Ramos (cell line): ENCODE results near the gene OSM.

Source experiments
- in situ Hi-C: fragments of 300-500 bp; cut with MboI; formaldehyde crosslinking; loops from one replicate; pipeline ENCODE4 v1.14.3; 2022; ENCODE audit warnings: low sequenced_read_pairs; ENCODE audit not compliant: unreplicated experiment

OSM gene

DNA sequence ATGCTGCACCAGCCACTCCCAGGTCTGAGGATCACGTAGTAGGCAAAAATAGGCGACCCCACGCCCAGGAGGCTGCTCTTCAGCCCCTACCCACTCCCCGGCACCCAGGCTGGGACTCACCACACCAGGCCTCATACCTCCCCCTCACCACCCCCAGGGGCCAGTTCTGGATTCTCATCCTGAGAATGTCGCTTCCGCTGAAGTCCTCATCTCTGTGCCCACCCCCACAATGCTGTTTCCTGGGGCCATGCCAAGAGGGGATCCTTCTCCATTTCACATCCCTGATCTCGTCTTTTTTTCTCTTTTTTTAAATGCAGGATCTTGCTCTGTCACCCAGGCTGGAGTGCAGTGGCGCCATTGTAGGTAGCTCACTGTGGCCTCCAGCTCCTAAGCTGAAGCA is 1.7 kb upstream of the OSM start:
- in situ Hi-C loops = no loop called here

DNA sequence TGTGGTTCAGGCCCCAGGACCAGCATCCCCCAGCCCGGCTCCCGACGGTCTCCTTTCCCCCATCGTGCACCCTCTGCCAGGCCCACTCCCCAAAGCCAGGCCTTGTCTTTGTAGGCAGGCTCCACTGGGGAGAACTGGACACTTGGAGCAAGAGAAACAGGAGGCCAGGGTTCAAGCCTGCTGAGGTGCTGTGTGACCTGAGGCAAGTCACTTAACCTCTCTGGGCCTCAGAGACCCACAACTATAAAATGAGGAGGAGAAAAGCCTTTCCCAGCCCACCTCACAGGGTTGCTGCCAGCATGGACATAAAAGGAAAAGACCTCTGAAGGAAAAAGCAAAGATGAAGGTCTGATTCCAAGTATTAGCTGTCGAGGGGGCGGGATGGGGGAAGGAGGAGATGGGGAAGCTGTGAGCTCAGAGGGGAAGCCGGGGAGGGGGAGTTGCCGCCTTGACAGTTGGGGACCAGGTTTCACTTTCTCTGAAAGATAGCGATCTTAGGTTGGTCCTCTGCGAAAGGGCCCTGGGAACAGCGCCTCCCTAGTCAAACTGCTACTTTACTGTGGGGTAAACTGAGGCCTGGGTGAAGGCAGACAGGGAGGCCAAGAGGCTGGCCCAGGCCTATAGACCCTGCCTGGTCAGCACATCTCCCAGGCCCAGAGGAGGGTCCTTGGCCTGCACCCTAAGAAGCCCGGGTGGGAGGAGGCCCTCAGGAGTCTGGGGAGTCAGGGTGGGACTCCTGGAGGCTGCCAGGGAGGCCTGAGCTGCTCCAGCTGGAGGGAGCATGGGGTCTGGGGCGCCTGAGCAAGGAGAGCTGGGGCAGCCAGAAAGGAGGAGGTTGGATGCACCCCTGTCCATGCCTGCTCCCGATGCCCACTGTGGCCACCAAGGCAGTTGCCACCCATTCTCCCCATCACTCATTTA is 991 bp upstream of the OSM start:
- in situ Hi-C loops = no loop called here

DNA sequence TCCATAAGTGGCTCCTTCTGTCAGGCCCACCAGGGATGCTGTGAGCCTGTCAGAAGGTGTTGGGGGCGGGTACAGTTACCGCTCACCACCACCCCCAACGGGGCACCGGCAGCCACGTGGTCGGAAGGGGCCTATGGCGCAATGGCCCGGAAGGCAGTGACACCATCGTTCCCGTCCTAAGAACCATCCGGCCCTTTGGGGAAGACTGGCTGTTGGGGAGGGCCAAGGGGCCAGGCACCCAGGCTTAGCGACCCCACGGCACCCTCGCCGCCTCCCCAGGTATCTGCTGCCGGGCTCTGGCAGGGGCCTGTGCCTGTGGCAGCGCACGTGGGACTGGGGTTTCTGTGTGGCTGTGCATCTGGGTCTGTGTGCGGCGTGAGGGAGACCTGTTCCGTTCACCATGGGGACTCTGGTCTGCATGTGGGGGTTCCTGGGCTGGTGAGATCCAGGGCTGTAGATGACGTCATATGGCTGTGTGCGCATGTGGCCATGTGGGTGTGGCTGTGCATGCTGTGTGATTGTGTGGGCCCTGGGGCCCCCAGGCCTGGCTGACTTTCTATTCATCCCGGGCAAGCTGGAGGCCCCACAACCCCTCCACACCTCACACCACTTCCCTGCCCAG is 717 bp downstream of the OSM start:
- in situ Hi-C loops = no loop called here

DNA sequence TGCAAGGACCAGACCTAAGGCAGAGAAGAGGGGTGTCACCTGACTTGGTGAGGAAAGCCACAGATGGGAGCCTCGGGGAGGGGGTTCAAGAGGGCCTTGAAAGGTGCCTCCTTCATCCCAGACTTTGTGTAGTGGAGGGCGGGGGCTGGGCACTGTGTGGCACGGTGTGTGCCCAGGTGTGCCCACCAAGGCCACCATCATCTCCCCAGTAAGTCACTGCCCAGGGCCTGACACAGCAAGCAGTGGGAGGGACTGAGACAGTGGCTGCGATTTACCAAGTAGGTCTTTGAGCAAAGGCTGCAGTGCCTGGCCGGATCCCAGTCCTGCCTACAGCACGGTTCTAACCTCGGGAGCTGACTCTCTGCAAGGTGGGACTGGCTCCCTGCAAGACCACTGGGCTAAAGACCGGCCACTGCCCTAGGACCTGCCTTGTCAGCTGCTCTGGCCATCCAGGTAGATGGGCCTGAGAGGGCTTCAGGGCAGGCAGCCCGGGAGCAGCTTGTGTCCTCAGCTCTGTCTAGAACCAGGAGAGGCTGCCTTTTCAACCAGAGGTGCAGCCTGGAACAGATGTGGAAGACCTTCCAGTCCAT is 1.4 kb downstream of the OSM start:
- in situ Hi-C loops = no loop called here

DNA sequence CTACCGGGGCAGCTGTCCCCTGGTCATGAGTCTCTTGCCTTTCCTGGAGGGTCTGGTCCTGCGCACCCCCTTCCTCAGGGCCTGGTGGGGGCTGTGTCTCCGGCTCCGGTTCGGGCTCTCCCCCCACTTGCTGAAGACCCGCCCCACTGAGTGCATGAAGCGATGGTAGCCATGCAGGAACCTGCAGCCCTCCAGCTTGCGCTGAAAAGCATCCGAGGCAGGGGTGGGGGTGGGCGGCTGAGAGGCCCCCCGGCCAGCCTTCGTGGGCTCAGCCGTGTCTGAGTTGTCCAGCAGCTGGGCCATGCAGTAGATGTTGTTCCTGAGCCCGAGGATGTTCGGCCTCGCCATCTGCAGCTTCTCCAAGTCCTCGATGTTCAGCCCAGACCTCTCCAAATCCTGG is 2.8 kb downstream of the OSM start:
- in situ Hi-C loops = no loop called here

DNA sequence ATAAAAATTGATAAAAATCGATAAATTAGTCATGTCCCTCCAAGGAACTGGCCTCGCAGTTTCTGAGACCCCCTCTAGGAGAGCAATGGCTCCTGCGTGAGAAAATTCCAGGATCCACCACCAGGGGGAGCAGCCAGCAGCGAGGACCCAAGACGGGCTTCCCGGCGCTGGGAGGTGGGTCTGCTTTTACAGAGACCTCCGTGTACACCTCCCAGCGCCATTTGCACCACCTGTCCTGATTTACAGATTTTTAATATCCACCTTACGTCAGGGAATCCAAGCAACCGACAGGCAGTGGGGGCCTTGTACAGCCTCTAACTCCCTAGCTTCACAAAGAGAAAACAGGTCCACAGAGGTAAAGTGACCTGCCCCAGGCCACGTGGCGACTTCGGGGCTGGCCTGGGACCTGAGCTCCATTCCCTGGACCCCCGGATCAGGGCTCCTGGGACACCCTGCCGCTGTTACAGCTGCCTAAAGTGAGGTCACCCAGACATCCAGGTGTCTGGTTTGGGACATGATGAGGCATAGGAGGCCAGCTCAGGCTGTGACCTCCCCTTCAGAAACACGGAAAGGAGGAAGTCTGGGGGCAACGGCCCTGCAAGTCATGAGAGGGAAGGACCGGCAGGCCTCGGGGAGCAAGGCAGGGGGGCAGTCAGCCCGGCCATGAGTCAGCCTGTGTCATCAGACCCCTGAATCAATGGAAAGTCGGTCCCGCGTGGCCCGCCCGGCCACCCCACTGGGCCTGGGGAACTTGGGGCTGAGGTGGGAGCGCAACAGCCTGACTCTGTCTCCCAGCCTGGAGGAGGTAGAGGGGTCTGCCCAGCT is 3.5 kb downstream of the OSM start:
- in situ Hi-C loops = no loop called here

DNA sequence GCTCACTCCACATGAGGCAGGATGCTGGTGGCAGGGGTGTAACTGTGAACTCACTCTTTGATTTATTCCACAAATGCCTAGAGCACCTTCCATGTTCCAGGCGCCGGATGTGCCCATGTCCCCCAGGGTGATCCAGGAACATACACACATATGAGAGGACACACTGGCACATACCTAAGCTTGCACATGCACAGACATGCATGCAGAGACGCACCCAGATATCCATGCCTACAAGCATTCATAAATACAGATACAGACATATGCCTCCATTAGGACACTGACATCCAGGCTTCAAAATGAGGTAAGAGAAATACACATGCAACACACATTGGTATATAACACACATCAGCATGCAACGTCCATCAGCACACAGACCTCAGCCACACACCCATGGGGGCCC is 4.5 kb downstream of the OSM start:
- in situ Hi-C loops = no loop called here

DNA sequence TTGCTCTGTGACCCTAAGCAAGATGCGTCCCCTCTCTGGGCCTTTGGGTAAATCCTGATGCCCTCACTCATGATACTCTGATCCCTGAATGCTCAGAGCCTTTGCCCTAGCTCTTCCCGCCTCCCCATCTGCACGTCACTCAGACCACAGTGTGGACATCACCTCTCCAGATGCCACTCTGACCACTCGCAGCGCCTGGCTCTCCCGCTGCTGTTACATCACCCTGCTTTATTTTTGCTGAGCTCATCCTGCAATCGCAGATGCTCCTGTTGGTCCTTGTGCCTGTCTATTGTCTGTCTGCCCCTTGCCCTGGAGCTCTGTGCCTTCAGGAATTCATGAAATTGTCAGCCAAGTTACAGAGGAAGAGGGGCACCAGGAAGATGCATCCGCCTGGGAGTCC is 5.5 kb downstream of the OSM start:
- in situ Hi-C loops = no loop called here

DNA sequence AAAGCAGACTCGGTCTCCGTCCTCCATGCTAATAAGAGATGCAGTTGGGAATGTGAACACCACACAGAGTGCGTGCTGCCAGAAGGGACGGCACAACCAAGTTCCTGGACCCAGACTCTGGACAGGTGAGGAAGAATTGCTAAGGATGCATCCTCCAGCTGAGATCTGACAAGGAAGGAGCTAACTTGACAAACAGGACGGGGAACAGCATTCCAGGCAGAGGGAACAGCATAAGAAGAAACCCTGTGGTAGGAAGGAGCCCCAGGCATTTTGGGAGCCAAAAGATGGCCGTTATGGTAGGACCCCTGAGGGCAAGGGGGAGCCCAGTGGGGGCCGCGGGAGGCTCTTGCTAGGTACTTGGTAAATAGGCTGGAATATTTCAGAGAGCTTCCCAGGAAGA is 6.0 kb downstream of the OSM start:
- in situ Hi-C loops = no loop called here

DNA sequence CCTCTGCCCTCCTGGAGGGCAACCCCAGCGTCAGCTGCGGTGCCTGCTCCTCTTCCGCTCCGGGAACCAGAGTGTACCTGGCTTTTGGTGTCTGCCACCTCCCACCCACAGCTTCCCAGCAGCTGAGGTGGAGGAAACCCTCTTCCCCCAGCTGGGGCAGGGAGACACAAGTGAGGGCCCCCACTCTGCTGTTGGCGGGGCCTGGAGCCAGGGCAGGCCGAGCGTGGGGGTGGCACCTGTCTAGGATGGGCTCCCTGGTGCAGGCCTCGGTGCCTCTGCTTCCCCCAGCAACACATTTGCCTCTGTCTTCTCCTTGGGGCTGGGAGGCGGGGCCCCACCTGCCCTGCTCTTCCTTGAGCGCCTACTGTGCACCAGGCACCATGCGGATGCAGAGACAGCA is 6.4 kb downstream of the OSM start:
- in situ Hi-C loops = no loop called here

DNA sequence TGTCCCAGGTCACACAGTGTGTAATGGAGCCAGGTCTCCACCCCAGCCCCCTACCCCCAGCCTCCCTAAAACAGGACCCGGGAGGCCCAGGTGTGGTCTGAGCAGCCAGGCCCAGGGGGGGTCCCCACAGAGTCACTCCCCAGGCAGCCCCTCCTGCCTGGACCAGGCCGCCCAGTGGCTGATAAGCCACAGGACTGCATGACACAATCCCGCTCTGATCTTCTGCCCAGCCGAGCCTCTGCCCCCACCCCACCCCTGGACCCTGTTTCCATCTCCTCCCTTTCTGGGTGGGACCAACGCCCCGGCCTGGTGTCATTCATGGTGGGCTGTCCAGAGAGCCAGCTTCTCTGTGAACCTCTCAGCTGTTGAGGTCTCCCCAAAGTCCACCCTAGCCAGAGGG is 12.3 kb downstream of the OSM start:
- in situ Hi-C loops = no loop called here

DNA sequence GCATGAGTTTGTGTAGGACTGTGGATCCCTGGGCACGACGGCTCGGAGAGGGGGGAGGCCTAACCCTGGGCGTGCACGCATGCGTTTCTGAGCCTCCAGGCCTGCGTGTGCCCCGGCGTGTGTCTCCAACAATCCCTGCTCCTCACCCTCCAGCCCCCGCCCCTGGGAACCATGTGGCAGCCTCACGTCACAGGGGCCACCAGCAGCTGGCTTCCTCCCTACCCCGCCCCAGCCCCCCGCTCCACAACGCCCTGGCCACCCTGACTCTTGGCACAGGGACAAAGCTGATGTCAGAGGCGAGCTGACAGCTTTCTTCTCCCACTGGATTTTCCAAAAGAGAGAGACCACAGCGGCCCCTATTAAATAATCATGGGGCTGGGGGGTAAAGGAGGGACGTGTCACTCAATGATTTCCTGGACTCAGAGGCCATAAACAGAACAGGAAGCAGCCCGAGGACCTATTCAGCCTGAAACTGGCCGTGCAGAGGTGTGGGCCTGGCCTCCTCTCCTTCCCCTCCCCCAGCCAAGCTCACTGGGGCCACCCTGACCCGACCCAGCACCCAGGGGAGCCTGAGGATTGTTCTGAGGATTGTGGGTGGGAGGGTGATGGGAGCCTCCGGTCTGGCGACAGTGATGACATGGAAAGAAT is 13.3 kb downstream of the OSM start:
- in situ Hi-C loops = no loop called here

DNA sequence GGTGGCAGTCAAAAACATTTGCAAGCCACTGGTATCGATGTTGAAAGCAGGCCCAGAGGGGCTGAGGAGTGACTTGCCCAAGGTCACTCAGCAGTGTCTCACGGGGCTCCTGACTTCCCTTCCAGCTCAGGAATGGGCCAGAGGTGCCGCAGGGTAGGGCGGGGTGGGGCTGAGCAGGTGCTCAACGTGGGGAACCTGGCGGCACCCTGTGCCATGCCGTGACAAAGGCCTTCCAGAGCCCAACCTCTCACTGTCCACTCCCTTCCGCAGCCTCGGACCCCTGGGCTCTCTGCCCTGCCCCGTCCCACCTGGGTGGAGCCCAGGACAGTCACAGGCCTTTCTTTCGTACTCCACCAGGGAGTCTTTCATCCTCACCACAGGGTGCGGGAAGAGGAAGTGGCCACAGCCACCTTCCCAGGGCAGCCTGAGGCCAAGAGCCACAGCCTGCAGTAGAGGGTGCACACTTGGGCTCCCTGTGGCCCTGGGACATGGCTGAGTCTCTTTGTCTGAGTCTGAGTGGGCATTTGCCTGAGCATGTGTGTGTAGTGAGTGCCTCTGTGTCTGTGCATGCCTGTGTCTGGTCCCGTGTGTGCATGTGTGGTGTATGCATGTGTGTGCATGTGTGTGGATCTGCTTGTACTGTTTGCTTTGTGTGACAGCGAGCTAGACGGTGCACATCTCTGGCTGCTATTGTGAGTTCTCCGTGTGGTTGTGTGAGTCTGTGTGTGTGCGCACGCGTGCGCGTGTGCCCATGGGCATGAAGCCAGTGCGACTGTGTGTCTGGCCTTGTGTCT is 14.0 kb downstream of the OSM start:
- in situ Hi-C loops = no loop called here

DNA sequence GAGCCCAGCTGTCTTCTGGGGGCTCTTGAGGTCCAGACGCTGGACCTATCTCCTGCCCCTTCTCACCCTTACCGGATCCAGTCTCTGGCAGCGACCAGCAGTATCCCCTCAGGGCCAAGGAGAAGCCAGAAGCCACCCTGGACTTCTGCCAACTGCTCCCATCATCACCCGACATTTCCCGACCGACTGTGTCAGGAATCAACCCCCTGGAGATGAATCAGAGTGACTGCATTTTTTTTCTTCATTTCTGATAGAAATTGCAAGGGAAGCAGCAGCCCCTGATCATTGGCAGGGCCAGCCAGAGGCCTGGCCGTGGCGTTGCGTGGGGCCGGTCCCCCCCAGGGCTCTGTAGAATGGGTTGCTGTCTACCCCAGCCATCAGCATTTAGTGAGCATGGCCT is 14.9 kb downstream of the OSM start:
- in situ Hi-C loops = no loop called here

DNA sequence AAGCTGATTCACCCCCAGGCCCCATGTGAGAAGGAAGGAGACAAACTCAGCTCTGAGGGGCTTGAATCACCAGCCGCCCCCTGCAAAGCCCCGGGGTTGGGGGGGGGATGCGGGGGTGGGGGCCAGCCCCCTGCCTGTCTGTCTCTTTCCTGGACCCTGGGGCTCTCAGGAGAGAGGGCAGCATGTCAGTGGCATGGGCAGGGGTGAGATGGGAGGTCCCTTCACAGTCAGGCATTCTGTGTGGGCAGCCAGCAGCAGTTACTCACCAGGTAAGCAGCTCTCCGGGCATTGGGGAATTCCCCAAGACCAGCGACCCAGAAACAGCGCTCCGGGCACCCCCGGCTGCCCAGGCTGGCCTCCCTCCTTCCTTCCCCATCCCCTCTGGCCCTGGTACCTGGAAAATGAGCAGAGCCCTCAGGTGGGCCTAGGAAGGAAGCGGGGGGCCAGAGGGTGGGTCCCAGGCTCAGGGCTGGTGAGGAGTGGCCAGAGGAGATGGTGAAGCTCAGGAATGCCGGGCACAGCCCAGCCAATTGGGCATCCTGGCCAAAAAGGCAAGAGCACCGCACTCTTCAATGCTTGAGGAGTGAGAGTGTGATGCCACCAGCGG is 15.9 kb downstream of the OSM start:
- in situ Hi-C loops = no loop called here

DNA sequence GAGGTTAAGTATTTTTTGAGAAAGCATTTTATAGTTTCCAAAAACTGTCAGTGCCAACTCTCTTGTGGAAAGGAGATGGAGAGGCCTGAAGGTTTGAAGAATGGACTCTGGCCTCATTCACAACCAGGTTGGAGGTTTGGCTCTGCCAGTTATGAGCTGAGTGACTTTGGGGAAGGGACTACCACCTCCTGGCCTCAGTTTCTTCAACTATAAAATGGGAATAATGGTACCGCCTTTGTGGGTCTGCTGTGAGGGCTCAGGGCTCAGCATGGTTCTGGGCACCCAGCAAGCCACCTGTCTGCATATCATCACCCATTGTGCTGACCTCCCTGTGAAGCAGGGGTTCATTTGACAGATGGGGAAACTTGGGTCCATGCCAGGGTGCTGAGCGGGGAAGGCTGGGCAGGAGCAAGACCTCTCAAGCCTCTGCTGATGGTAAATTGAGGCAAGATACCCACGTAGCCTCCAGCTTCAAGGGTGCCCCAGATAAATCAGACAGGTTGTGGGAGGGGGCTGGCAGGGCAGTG is 16.5 kb downstream of the OSM start:
- in situ Hi-C loops = no loop called here

DNA sequence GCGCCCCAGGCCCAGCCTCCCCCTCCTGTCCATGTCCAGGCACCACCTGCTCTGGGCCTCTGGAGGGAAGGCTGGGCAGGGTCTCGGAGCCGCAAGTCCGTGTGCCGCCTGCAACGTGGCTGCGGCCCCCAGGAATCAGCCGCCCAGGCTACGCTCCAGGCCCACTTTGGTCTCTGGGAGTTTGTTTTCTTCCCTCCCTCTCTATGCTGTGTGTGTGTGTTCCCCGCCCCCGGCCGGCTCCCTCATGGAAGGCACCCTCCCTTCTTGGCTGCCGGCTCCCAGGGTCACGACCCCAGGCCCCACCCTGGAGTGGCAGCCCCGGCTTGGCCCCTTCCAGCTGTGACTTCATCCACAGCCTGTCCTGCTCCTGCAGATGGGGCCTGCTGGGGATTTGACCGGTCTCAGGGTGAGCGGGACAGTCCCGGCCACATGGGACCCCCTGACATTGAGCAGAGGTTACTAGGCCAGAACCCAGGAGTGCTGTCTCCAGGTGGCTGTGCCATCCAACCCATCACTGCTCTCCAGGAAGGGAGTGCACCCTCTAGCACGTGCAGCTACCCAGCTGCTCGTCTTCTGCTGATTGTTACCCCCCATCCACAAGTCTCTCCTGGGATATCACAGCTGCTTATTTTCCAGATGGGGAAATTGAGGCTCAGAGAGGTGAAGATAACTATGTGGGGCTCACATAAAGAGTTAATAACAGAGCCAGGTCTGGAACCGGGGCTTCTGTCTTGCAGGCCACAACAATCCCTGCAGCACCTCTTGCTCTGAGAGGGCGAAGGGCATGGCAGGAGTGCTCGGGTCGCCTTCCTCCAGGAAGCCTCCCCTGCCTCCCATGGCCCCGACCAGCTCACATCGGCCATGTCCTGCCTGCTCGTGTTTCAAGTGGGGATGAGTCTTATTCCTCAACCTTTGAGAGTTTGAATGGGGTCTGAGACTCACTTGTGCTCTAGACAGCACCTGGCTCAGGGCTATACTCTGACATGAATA is 17.3 kb downstream of the OSM start:
- in situ Hi-C loops = no loop called here

DNA sequence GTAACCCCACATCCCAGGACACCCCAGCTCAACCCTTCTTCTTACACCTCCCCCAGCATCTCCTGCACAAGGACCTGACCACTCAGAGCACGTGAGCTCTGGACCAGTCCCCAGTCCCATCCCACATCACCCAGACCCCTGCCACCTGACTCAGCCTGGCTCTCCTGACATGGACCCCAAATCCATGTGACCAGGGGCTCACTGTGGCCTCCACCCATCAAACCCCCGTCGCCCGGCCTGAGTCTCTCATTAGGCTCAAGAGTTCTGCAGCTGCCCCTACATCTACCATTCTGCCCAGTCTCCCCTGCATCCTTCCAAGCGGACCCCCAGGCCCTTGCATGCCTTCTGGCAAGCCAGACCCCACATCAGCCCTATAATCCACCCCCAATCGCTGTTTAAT is 18.2 kb downstream of the OSM start:
- in situ Hi-C loops = no loop called here
